Esophagus squamous epithelium (tissue), 4 donors: ENCODE results near the gene NUP42.

Experiments
- POLR2A ChIP-seq, 4 donors: fragments of 450-650 bp; IDR thresholded peaks; one replicate each; pipeline ENCODE4 v1.6.1; 2017; ENCODE audit warnings: antibody characterized with exemption in 4 of 4, mild to moderate bottlenecking in 4 of 4, moderate library complexity in 3 of 4
- TF ChIP-seq, protein P1 (sequence below), 6 experiments: fragments of 450-650 bp in 4 of 6; fragments of 200-600 bp in 2 of 6; sonication (generic) in 2 of 6; IDR thresholded peaks; one replicate each; pipeline ENCODE4 v1.5.1; 2016 to 2019; ENCODE audit warnings: antibody characterized with exemption in 6 of 6, mild to moderate bottlenecking in 4 of 6, moderate library complexity in 4 of 6

DNA sequence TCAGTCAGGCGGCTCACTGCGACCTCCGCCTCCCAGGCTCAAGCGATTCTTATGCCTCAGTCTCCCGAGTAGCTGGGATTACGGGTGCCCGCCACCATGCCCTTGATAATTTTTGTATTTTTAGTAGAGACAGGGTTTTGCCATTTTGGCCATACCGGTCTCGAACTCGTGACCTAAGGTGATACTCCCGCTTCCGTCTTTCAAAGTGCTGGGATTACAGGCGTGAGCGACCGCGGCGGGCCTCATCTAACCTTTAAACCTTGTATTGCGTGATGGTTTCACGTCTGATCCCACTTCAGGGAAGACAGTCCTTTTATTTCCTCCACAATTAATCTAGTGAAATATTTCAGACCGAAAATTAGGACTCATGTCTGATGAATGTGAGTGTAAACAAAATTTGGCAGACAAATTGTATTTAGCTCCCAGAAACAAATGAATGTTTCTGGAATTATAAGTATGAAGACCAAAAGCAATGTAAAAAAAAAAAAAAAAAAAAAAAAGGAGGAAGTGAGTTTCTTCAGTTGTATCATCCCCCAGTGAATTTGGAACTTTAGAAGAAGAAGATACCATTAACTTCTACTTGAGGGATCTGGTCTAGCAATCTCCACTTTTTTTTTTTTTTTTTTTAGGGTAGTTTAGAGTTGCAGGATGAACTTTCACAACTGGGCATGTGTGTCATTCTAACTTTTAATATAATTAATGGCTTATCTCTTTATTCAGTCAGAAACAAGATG is 1.6 kb downstream of the NUP42 start:
- no peak for TF ChIP-seq POLR2A (IDR thresholded peaks at IDR 0.05)
- TF ChIP-seq, protein P1, sequence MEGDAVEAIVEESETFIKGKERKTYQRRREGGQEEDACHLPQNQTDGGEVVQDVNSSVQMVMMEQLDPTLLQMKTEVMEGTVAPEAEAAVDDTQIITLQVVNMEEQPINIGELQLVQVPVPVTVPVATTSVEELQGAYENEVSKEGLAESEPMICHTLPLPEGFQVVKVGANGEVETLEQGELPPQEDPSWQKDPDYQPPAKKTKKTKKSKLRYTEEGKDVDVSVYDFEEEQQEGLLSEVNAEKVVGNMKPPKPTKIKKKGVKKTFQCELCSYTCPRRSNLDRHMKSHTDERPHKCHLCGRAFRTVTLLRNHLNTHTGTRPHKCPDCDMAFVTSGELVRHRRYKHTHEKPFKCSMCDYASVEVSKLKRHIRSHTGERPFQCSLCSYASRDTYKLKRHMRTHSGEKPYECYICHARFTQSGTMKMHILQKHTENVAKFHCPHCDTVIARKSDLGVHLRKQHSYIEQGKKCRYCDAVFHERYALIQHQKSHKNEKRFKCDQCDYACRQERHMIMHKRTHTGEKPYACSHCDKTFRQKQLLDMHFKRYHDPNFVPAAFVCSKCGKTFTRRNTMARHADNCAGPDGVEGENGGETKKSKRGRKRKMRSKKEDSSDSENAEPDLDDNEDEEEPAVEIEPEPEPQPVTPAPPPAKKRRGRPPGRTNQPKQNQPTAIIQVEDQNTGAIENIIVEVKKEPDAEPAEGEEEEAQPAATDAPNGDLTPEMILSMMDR (IDR thresholded peaks at IDR 0.05) = no peak
